Body of pancreas (tissue), 4 donors: ENCODE data around the gene LCN9. TPM values are rescaled to one million over a fixed set of nuclear protein-coding genes. Genes with fewer than 3 reads are reported as not detected.
A peak's percentile ranks its signal among the peaks of the same experiment; 100 is the strongest.

ENCODE experiments used
- ATAC-seq: fragments of 150-250 bp; one replicate; pipeline ENCODE4 v1.9.1; 2016
- DNase-seq, 4 donors: peaks; one replicate each; pipeline ENCODE4 v3.0.0-alpha.2; 2019
- H3K27ac ChIP-seq, 4 donors: fragments of 200-600 bp; sonication (generic); 1 replicate in 3 of 4; 2 replicates in 1 of 4; pipeline versions ENCODE4 v1.5.1 to v1.6.1; 2016 to 2019; ENCODE audit warnings: mild to moderate bottlenecking in 1 of 4, mixed read lengths in 1 of 4, moderate library complexity in 1 of 4
- H3K27me3 ChIP-seq, 2 donors: fragments of 200-600 bp; sonication (generic); one replicate each; pipeline ENCODE4 v1.6.0; 2016; ENCODE audit warnings: mild to moderate bottlenecking in 1 of 2
- H3K36me3 ChIP-seq, 2 donors: fragments of 200-600 bp; sonication (generic); replicated peaks in 1 of 2; 2 replicates each; pipeline ENCODE4 v1.5.1; 2016; ENCODE audit warnings: low read depth in 2 of 2; ENCODE audit not compliant: insufficient read depth in 1 of 2
- H3K4me1 ChIP-seq: fragments of 200-600 bp; sonication (generic); one replicate; pipeline ENCODE4 v1.6.0; 2016
- H3K4me3 ChIP-seq, 2 donors: fragments of 200-600 bp; sonication (generic); 1 replicate in 1 of 2; 2 replicates in 1 of 2; pipeline ENCODE4 v1.5.1; 2016 to 2019
- H3K9me3 ChIP-seq, 3 donors: fragments of 200-600 bp; sonication (generic); 1 replicate in 2 of 3; 2 replicates in 1 of 3; pipeline ENCODE4 v1.5.1; 2016
- CTCF ChIP-seq, 7 experiments: fragments of 450-650 bp in 4 of 7; fragments of 200-600 bp in 3 of 7; sonication (generic) in 3 of 7; IDR thresholded peaks; one replicate each; pipeline ENCODE4 v1.5.1; 2016 to 2019; ENCODE audit warnings: antibody characterized with exemption in 7 of 7
- POLR2A ChIP-seq, 3 donors: fragments of 450-650 bp; IDR thresholded peaks; one replicate each; pipeline ENCODE4 v1.6.1; 2016; ENCODE audit warnings: antibody characterized with exemption in 3 of 3, mild to moderate bottlenecking in 2 of 3
- WGBS, 2 donors: methylation state at CpG; one replicate each; pipeline ENCODE4 v1.1.5; 2017; 5-methylcytosine and 5-hydroxymethylcytosine counted together
- intact Hi-C: fragments of 100-400 bp; cut with DNase I; formaldehyde crosslinking; loops from one replicate; pipeline ENCODE4 v1.15.1; 2023
- total RNA-seq, 2 donors: library from RNA; depleted of rRNA; stranded (reverse); fragments of >200 nt; gene quantifications; one replicate each; pipeline ENCODE4 v1.1.0, GENCODE V29; 2016

Gene LCN9
- total RNA-seq, 2 donors from 2014 or later: not detected

DNA sequence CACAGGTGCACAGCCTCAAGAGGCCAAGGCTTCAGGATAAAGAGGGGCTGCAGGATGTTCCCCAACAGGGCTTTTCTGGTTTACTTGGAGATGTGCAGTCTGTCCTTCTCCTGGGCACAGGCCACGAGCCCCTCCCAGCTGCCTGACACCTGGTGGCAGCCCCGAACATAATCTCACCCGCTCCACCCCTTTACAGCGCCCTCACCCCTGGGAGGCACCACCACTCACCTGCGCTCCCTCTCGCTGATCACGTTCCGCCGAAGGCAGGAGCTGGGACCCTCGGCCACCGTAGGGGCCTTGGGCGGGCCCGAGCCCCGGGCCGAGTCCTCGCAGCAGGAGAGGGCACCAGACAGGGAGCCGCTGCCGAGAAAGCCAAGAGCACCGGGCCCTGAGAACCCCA is 35.7 kb downstream of the LCN9 start:
- WGBS, 2 donors: 51% methylated on average over 16 of the region's 19 CpGs; no CpG with 5 or more reads in 1 of the 2 donors
- DNase-seq (no peak), ATAC-seq (no peak)
- Histone ChIP-seq H3K27me3 (peaks cover 0 to 8% of the 10 kb centered on the region in 2 donors), H3K9me3 (no peaks in the 10 kb centered on the region), H3K4me1 (peaks cover 9% of the 10 kb centered on the region), H3K27ac (no peak overlapping the region), H3K4me3 (no peak overlapping the region), H3K36me3 (no peaks in the 10 kb centered on the region)
- TF ChIP-seq CTCF (IDR thresholded peaks at IDR 0.05): no peak
- no peak for TF ChIP-seq POLR2A (IDR thresholded peaks at IDR 0.05)
- intact Hi-C loops: no loop called here

DNA sequence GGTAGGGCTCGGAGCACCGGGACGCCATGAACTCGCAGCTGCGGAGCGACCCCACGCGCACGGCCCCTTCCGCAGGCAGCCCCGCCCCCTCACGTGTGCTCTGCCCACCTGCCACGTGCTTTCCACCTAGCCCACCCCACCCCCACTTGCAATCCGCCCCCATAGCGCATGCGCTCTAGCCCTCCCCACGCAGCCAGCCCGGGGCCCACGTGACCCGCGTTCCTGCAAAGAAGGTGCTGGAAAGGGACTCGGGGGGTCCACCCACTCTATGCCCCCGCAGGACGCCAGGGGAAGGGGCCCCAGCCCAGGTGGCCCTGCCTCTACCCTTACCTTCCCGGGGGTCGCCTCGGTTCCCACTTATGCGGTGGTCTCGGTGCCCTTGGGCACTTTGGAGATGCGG is 36.3 kb downstream of the LCN9 start, which contains the start of gene SOHLH1:
Gene SOHLH1 (minus strand): TSS at position 42 of the 400 bp plus-strand sequence. CDS start 14 bp downstream, at position 28.
- WGBS, 2 donors: 68 to 79% methylated on average over 21 to 27 of the region's 30 CpGs
- TF ChIP-seq CTCF (IDR thresholded peaks at IDR 0.05) (no peak), POLR2A (IDR thresholded peaks at IDR 0.05) (no peak)
- H3K4me1 ChIP-seq: peaks cover 9% of the 10 kb centered on the region
- no peak within 1 kb of the TSS for H3K4me3 ChIP-seq
- no peak within 1 kb of the TSS for H3K27ac ChIP-seq
- H3K27me3 ChIP-seq: peaks cover 0 to 8% of the 10 kb centered on the region in 2 donors
- no peak for DNase-seq
- no peaks in the 10 kb centered on the region for H3K36me3 ChIP-seq
- H3K9me3 ChIP-seq: no peaks in the 10 kb centered on the region
- intact Hi-C loops: no loop called here
- ATAC-seq: no peak

DNA sequence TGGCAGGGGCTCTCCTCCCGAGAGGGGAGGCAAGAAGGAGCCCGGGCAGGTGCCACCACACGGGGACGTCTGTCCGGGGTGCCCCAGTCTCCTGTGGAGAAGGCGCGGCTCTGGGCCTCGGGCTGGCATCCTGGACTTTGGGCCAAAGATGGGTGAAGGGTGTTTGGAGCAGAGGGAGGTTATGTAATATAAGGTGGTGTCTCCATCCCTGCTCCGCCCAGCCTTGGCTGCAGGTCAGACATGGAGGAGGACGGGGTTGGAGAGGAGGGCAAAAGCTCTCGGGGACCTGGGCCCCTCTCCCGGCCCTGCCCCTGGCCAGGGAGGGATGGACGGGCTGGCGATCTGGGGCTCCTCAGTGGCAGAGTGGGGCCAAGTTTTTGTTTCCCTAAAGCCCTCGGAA is 37.4 kb downstream of the LCN9 start:
- Histone ChIP-seq H3K9me3 (no peaks in the 10 kb centered on the region), H3K4me3 (no peak overlapping the region), H3K27me3 (peaks cover 0 to 8% of the 10 kb centered on the region in 2 donors), H3K36me3 (no peaks in the 10 kb centered on the region), H3K4me1 (peaks cover 13% of the 10 kb centered on the region), H3K27ac (no peak overlapping the region)
- ATAC-seq (no peak), DNase-seq (no peak)
- TF ChIP-seq CTCF (IDR thresholded peaks at IDR 0.05) (no peak), POLR2A (IDR thresholded peaks at IDR 0.05) (no peak)
- WGBS, 2 donors: 35 to 53% methylated on average over 7 to 15 of the region's 15 CpGs
- intact Hi-C loops: loop anchor here (10.0 kb wide), 1 partner anchor 424 kb away; no protein-coding TSS in a partner anchor

GRCh38 chr9:135701067-135701958 is 38.2 kb downstream of the LCN9 start:
- no peaks in the 10 kb centered on the region for H3K36me3 ChIP-seq
- TF ChIP-seq CTCF (IDR thresholded peaks at IDR 0.05): no peak
- no peak for TF ChIP-seq POLR2A (IDR thresholded peaks at IDR 0.05)
- peaks cover 0 to 8% of the 10 kb centered on the region in 2 donors for H3K27me3 ChIP-seq
- DNase-seq (no peak), ATAC-seq (peak; percentile 5)
- H3K27ac ChIP-seq: no peak overlapping the region
- no peak overlapping the region for H3K4me3 ChIP-seq
- no peaks in the 10 kb centered on the region for H3K9me3 ChIP-seq
- peaks cover 14% of the 10 kb centered on the region for H3K4me1 ChIP-seq
- 16 to 90% methylated on average over 2 to 40 of the region's 40 CpGs for whole genome bisulfite sequencing, 2 donors
- intact Hi-C loops: loop anchor here (10.0 kb wide), 1 partner anchor 423 kb away; no protein-coding TSS in a partner anchor
